ENCODE data around the gene KCNK2. TPM values are rescaled to one million over a fixed set of nuclear protein-coding genes. Genes with fewer than 3 reads are reported as not detected.

Gene KCNK2
- total and polyA plus RNA-seq, 2 of the 4 experiments (the other 2 are of a cell fraction), result 45.9 to 86.9 TPM

DNA sequence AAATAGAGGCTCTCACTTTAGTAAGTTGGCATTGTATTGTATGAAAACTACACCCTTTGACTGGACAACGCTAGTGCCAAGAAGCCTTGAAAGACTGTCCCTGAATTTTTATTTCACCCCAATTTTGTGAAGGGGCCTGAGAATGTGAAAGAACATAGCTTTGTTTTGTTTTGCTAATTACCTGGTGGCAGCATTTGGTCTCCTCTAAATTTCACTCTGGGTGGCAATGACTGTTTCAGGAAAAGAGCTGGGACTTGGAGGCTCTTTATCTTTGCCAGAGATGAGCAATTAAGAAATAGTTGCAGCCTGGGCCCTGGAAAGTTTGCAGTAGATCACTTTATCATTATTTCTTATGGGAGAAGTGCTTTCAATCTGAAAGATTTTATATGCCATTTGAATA is 117.6 kb downstream of the KCNK2 start:
- Histone ChIP-seq H2BK15ac (ENCODE audit: low read depth, low read length) (no peak overlapping the region), H2AFZ (replicated peaks; ENCODE audit: low read length, poor library complexity) (no peak overlapping the region), H3K4me2 (ENCODE audit: low read depth, low read length) (no peak overlapping the region), H4K5ac (ENCODE audit: low read depth, low read length) (no peak overlapping the region), H3K9ac (ENCODE audit: low read depth, low read length) (no peak overlapping the region), H3K18ac (ENCODE audit: low read depth, low read length) (no peak overlapping the region), H3K9me3 (ENCODE audit: control insufficient read depth, insufficient read depth, low read length) (no peaks in the 10 kb centered on the region), H3K23ac (ENCODE audit: low read depth, low read length) (no peak overlapping the region), H3K4ac (ENCODE audit: low read depth, low read length) (no peak overlapping the region), H3K4me1 (ENCODE audit: control insufficient read depth, insufficient read depth, low read length) (no peaks in the 10 kb centered on the region), H2BK120ac (ENCODE audit: low read depth, low read length) (no peak overlapping the region), H2AK9ac (replicated peaks; ENCODE audit: low read depth, low read length, poor library complexity) (no peak overlapping the region), H3K27ac (ENCODE audit: insufficient read depth, low read length) (no peak overlapping the region), H4K20me1 (ENCODE audit: insufficient read depth, low read length) (no peaks in the 10 kb centered on the region), H3K9me1 (ENCODE audit: insufficient read depth, low read length) (no peaks in the 10 kb centered on the region), H3K56ac (ENCODE audit: extremely low read depth, insufficient read depth, low read length) (no peak overlapping the region), H2AK5ac (ENCODE audit: low read depth, low read length) (no peak overlapping the region), H4K91ac (ENCODE audit: insufficient read depth, low read depth, low read length) (no peak overlapping the region), H3K79me1 (ENCODE audit: low read depth in 1 of 2, low read length in 2 of 2) (no peaks in the 10 kb centered on the region), H3K36me3 (ENCODE audit: control insufficient read depth, insufficient read depth, low read length) (no peaks in the 10 kb centered on the region), H3K14ac (replicated peaks; ENCODE audit: low read depth, low read length) (no peak overlapping the region), H2BK5ac (ENCODE audit: low read depth, low read length, poor library complexity, severe bottlenecking) (no peak overlapping the region), H2BK20ac (ENCODE audit: low read depth, low read length) (no peak overlapping the region), H3K4me3 (ENCODE audit: insufficient read depth, low read depth, low read length) (no peak overlapping the region), H3K27me3 (ENCODE audit: control insufficient read depth, insufficient read depth, low read length) (no peaks in the 10 kb centered on the region), H4K8ac (ENCODE audit: low read depth in 2 of 2, low read length in 2 of 2) (no peak overlapping the region)
- WGBS, 2 experiments (ENCODE audit: extremely low coverage in 2 of 2, insufficient read length in 1 of 2), result no CpG with 5 or more reads among the region's 1 CpG
- DNase-seq, result no peak
- no TSS peak for BruUV-seq (replicated peaks)
- dilution Hi-C loops (cut with HindIII; ENCODE audit: low sequenced_read_pairs, unreplicated experiment) (no loop called here), in situ Hi-C loops (cut with MboI; ENCODE audit: low sequenced_read_pairs) (no loop called here), intact Hi-C loops (cut with micrococcal nuclease) (no loop called here)
- CTCF ChIA-PET, result no interaction called here
- TF ChIP-seq BHLHE40 (IDR thresholded peaks at IDR 0.05; ENCODE audit: low read depth, low read length) (no peak), RFX5 (IDR thresholded peaks at IDR 0.05; ENCODE audit: low read depth, low read length) (no peak), MAFK (IDR thresholded peaks at IDR 0.05; ENCODE audit: low read depth, low read length) (no peak), MXI1 (IDR thresholded peaks at IDR 0.05; ENCODE audit: borderline replicate concordance, low read depth, low read length) (no peak), SMC3 (IDR thresholded peaks at IDR 0.05; ENCODE audit: low read depth, low read length) (no peak), FOS (IDR thresholded peaks at IDR 0.05; ENCODE audit: low read depth, low read length) (no peak), RCOR1 (IDR thresholded peaks at IDR 0.05; ENCODE audit: insufficient replicate concordance, low read length) (no peak), CHD1 (IDR thresholded peaks at IDR 0.05; ENCODE audit: low read depth, low read length) (no peak), MAZ (IDR thresholded peaks at IDR 0.05; ENCODE audit: borderline replicate concordance, low read depth, low read length) (no peak), CEBPB (IDR thresholded peaks at IDR 0.05; ENCODE audit: low read depth, low read length) (no peak), NFE2L2 (IDR thresholded peaks at IDR 0.05; ENCODE audit: low read depth, low read length) (no peak), RAD21 (IDR thresholded peaks at IDR 0.05; ENCODE audit: low read length) (no peak), POLR2A (IDR thresholded peaks at IDR 0.05; ENCODE audit: low read depth, low read length) (no peak)
- TF ChIP-seq, protein P1, sequence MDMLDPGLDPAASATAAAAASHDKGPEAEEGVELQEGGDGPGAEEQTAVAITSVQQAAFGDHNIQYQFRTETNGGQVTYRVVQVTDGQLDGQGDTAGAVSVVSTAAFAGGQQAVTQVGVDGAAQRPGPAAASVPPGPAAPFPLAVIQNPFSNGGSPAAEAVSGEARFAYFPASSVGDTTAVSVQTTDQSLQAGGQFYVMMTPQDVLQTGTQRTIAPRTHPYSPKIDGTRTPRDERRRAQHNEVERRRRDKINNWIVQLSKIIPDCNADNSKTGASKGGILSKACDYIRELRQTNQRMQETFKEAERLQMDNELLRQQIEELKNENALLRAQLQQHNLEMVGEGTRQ (IDR thresholded peaks at IDR 0.05; ENCODE audit: low read depth, low read length), result no peak
- TF ChIP-seq, protein P2, sequence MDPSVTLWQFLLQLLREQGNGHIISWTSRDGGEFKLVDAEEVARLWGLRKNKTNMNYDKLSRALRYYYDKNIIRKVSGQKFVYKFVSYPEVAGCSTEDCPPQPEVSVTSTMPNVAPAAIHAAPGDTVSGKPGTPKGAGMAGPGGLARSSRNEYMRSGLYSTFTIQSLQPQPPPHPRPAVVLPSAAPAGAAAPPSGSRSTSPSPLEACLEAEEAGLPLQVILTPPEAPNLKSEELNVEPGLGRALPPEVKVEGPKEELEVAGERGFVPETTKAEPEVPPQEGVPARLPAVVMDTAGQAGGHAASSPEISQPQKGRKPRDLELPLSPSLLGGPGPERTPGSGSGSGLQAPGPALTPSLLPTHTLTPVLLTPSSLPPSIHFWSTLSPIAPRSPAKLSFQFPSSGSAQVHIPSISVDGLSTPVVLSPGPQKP (IDR thresholded peaks at IDR 0.05; ENCODE audit: borderline replicate concordance, low read depth, low read length), result no peak
- TF ChIP-seq, protein P3, sequence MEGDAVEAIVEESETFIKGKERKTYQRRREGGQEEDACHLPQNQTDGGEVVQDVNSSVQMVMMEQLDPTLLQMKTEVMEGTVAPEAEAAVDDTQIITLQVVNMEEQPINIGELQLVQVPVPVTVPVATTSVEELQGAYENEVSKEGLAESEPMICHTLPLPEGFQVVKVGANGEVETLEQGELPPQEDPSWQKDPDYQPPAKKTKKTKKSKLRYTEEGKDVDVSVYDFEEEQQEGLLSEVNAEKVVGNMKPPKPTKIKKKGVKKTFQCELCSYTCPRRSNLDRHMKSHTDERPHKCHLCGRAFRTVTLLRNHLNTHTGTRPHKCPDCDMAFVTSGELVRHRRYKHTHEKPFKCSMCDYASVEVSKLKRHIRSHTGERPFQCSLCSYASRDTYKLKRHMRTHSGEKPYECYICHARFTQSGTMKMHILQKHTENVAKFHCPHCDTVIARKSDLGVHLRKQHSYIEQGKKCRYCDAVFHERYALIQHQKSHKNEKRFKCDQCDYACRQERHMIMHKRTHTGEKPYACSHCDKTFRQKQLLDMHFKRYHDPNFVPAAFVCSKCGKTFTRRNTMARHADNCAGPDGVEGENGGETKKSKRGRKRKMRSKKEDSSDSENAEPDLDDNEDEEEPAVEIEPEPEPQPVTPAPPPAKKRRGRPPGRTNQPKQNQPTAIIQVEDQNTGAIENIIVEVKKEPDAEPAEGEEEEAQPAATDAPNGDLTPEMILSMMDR (conservative IDR thresholded peaks at IDR 0.05; ENCODE audit: low read depth, low read length), result no peak
- ATAC-seq (ENCODE audit: low read depth), result no peak
- POLR2A ChIA-PET (ENCODE audit: unreplicated experiment), result interaction anchor here (0.6 kb wide), 1 partner anchor 573 kb away, joined by 19 read pairs; no protein-coding TSS in a partner anchor
